ENCODE measurements around the gene SNTG2. TPM values are rescaled to one million over a fixed set of nuclear protein-coding genes. Genes with fewer than 3 reads are reported as not detected.

The SNTG2 gene
- total and polyA plus RNA-seq, 12 donors, result 0.26 to 4.3 (median 0.72) TPM; not detected in 1

DNA sequence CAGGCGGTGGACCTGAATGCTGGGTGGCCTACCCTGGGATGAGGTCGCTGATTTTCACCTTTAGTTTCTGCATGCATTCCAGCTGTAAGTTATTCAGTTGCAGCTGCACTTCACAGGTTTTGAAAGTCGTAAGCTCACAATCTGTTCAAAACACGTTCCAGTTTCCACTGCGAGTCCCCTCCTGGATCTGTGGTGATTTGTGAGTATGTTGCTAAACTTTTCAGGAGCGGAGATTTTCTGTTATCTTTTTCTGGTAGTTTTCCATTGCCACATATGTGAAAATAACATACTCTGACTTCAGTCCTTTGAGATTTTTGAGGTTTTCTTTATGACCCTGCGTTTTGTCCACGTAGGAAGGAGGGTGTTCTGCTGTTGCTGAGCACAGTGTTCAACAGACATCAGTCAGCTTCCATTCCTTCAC lies 102.1 kb downstream of the SNTG2 start:
- Histone ChIP-seq H3K27ac (no peak overlapping the region), H3K27me3 (no peaks in the 10 kb centered on the region), H3K9me3 (replicated peaks in 1 of 3) (no peaks in the 10 kb centered on the region), H3K4me1 (replicated peaks in 1 of 2) (no peaks in the 10 kb centered on the region), H3K4me3 (no peak overlapping the region), H3K36me3 (replicated peaks in 1 of 2) (no peaks in the 10 kb centered on the region)
- intact Hi-C loops (cut with DNase I), result no loop called here
- no peak for TF ChIP-seq POLR2A (IDR thresholded peaks at IDR 0.05)
- TF ChIP-seq, protein P1, sequence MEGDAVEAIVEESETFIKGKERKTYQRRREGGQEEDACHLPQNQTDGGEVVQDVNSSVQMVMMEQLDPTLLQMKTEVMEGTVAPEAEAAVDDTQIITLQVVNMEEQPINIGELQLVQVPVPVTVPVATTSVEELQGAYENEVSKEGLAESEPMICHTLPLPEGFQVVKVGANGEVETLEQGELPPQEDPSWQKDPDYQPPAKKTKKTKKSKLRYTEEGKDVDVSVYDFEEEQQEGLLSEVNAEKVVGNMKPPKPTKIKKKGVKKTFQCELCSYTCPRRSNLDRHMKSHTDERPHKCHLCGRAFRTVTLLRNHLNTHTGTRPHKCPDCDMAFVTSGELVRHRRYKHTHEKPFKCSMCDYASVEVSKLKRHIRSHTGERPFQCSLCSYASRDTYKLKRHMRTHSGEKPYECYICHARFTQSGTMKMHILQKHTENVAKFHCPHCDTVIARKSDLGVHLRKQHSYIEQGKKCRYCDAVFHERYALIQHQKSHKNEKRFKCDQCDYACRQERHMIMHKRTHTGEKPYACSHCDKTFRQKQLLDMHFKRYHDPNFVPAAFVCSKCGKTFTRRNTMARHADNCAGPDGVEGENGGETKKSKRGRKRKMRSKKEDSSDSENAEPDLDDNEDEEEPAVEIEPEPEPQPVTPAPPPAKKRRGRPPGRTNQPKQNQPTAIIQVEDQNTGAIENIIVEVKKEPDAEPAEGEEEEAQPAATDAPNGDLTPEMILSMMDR (IDR thresholded peaks at IDR 0.05), result no peak
- WGBS, 4 donors, result 51 to 65% (median 60%) methylated on average over 8 of the region's 8 CpGs
- no peak for DNase-seq

DNA sequence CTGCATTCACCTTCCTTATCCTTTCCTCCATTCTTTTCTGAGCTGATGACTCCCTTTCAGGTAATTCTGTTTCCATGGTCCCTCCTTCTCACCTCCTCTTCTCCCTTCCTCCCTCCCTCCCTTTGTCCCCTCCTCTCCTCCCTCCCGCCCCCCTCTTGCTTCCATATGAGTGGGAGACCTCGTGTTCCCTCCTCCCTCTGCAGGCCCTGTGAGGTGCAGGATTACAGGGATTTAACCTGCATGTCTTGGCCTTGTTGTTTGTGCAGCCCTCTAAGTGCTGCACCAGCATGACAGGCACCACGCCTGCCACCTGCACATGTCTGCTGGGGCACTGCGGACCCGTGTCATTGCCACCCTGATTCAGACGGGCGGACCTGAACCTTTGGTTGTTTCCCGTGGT lies 103.1 kb downstream of the SNTG2 start:
- Histone ChIP-seq H3K4me3 (no peak overlapping the region), H3K27ac (no peak overlapping the region), H3K36me3 (replicated peaks in 1 of 2) (no peaks in the 10 kb centered on the region), H3K4me1 (replicated peaks in 1 of 2) (no peaks in the 10 kb centered on the region), H3K9me3 (replicated peaks in 1 of 3) (no peaks in the 10 kb centered on the region), H3K27me3 (no peaks in the 10 kb centered on the region)
- 58 to 70% (median 64%) methylated on average over 2 to 8 of the region's 8 CpGs for WGBS, 4 donors
- DNase-seq, result no peak
- TF ChIP-seq POLR2A (IDR thresholded peaks at IDR 0.05), result no peak
- TF ChIP-seq, protein P1 (IDR thresholded peaks at IDR 0.05), result no peak
- intact Hi-C loops (cut with DNase I), result no loop called here

DNA sequence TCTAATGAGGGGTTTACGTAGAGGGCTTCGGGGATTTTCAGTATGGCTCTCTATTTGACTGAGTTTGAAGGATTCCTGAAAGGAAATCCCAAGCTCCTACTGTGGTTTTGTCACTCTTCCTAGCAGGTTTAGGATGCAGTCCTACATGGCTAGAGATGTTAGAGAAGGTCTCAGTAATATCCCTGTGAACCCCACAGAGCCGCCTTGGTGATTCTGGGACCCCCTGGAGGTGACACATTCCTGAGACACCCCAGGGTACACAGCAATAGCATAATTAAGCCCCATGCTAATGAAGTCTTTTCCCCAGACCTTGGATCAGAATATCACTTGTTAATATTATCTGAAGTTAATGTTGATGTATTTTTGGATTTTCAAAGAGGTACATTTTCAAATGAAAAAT lies 103.8 kb downstream of the SNTG2 start:
- intact Hi-C loops (cut with DNase I), result no loop called here
- WGBS, 4 donors, result 71 to 94% (median 83%) methylated on average over 3 of the region's 3 CpGs
- Histone ChIP-seq H3K4me3 (no peak overlapping the region), H3K4me1 (replicated peaks in 1 of 2) (no peaks in the 10 kb centered on the region), H3K27me3 (no peaks in the 10 kb centered on the region), H3K36me3 (replicated peaks in 1 of 2) (no peaks in the 10 kb centered on the region), H3K27ac (no peak overlapping the region), H3K9me3 (replicated peaks in 1 of 3) (no peaks in the 10 kb centered on the region)
- TF ChIP-seq, protein P1 (IDR thresholded peaks at IDR 0.05), result no peak
- no peak for TF ChIP-seq POLR2A (IDR thresholded peaks at IDR 0.05)
- no peak for DNase-seq

DNA sequence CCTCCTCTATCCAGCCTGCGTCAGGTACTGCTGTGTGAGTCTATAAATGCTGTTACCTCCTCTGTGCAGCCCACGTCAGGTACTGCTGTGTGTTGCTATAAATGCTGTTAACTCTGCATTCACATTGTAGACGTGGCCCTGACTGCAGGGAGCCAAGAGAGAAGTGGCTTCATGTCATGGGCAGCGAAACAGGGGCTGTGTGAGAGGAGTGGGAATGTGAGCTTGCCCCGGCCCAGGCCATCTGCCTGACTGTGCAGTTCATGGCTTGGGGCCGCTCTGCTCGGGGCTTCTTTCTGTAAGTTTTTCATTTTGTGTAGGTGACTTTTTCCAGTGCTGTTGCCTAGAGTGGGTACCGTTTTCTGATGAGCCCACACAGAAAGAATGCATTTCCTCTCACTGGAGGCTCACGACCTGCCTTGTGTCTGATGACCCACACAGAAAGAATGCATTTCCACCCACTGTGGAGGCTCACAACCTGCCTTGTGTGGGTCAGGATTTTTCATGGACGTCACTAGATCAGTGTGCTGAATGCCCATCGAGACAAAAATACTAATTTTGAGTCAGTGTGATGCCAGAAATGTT lies 104.5 kb downstream of the SNTG2 start:
- no peak overlapping the region for H3K27ac ChIP-seq
- H3K4me1 ChIP-seq (replicated peaks in 1 of 2), result no peaks in the 10 kb centered on the region
- TF ChIP-seq, protein P1 (IDR thresholded peaks at IDR 0.05), result no peak
- no peak for TF ChIP-seq POLR2A (IDR thresholded peaks at IDR 0.05)
- H3K27me3 ChIP-seq, result no peaks in the 10 kb centered on the region
- no peaks in the 10 kb centered on the region for H3K36me3 ChIP-seq (replicated peaks in 1 of 2)
- DNase-seq, result no peak
- intact Hi-C loops (cut with DNase I), result no loop called here
- whole genome bisulfite sequencing, 4 donors, result 78 to 81% (median 80%) methylated on average over 11 of the region's 11 CpGs
- H3K9me3 ChIP-seq (replicated peaks in 1 of 3), result no peaks in the 10 kb centered on the region
- H3K4me3 ChIP-seq, result no peak overlapping the region
